Hematopoietic multipotent progenitor cell treated with erythropoietin and hydrocortisone succinate and interleukin-3 and kit ligand, for 15 days (in vitro differentiated cells): ENCODE results near the gene MED10.

Experiments used
- DNase-seq: peaks from one replicate; pipeline ENCODE4 v3.0.0-alpha.2; 2015; ENCODE audit warnings: low spot score

Gene MED10

DNA sequence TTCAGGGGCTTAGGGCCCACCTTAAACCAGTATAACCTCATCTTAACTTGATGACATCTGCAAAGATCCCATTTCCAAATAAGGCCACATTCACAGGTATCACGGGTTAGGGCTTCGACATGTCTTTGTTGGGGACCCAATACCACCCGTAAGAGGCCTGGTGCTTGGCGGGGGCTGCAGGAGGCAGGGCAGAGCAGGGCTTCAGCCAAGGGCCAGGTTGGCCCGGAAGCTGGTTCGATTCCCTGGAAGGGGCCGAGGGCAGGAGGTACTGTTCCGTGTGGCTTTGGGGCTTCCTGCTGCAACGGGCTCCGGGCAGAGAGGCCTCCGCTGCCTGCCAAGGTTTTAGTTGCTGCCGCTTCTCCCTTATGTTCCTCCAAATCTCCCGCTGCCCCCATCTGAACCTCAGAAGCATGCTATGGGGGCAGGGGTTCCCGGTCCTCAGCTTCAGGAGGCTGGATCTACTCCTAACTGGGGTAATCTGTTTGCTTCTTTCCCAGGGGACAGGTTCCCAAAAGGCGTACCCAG is 29.8 kb downstream of the MED10 start:
- DNase-seq: no peak

DNA sequence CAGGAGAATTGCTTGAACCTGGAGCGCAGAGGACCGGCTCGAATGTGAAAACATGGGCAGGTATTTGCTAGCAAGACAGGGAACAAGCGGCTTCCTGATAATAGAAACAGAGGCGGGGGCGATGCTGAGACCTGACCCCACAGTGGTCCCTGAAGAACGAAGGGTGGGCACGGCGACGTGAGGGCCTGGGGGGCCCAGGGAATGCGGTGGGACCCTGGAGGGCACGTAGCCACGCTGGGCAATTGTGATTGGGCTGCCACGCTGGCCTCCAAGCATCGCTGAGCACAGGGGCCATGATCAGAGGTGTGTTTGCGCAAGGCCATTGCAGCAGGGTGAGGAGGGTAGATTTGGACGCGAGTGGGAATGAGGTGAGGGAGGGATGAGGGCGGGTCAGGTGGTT is 30.7 kb downstream of the MED10 start:
- DNase-seq: no peak

DNA sequence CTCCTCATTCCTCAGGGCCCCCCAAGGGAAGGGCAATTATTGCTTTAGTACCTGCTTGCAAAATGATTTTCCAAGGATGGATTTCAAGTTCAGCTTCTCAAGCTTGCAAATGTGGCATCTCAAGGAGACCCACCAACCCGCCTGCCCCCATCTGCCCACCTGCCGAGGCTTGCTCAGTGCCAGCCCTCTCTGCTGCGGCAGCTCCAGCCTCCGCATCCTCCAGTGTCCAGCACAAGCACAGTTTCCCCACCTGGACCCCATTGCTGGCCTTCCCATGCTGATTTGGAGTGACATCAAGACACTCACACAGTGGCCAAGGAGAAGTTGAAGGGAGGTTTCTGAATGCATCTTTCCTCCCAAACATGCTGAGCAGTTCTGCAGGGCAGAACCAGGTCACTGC is 31.2 kb downstream of the MED10 start:
- DNase-seq: no peak

DNA sequence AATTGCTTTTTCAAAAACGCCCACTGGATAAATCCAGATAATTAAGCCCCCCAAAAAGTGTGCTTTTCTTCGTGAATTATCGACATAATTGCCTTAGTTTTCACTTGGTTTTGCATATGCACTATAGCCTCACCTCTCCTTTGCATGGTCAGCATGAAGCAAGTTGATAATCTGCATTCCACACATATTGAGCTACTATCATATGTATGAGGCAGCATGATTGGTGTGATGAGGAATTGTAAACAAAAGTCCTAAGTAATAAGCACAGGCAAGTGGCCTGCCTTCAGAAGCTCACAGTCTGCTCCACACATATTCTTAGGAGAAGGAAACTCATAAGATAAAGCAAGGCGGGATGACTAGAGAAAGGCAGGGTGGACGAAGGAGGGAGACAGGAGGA is 33.8 kb downstream of the MED10 start:
- no peak for DNase-seq

DNA sequence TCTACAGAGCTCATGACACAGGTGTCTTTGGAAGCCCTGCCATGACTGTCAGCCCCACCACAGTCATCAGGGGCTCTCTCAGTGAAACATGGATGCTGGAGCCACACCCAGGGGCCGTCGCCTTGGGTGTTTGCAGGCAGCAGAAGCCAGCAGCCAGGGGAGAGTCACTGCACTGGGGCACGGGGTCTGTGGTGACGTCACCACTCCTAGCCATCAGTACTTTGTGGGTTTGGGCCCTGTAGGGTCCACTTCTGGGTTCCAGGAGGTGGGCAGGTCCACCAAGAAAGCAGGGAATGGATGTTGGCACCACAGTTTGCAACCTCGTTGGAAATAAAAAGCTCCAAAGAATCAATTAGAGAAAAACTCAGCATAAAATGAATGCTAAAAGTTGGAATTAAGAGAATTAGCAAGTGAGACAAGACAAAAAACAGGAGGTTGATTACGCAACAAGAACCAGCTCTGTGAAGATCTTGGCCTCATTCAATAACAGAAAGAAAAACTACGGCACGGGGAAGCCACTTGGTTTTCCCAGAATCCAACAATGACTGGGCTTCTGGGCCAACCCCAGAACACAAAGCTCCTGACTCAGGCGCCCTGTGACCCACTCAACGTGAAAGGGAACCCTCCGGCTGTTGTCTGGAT is 34.3 kb downstream of the MED10 start:
- no peak for DNase-seq

DNA sequence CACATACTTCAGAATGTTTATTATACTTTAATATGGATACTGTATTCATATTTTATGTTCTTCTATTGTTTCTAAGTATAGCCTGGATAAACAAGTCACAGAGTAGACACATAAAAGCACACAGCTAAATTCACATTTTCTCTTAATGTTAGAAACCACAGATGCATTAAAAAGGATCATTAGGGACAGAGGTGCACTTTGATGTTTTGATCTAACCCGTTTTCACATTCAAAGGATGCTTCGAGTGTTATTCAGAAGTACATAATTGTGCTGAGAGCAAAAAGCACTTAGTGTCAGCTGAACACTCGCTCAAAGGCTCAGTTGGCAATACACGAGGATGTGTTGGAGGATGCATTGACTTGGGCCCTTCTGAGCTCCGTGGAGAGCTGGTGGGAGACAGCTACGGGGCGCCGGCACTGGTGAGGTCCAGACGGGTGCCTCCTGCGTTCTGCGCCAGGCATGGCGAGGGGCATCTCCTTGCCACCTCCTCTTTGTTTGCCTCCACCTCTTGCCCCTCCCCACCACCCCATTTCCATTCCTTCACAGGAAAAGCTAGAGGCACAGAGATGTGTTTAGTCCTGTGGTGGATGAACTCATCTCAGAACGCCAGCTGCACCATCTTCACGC is 35.5 kb downstream of the MED10 start:
- no peak for DNase-seq

DNA sequence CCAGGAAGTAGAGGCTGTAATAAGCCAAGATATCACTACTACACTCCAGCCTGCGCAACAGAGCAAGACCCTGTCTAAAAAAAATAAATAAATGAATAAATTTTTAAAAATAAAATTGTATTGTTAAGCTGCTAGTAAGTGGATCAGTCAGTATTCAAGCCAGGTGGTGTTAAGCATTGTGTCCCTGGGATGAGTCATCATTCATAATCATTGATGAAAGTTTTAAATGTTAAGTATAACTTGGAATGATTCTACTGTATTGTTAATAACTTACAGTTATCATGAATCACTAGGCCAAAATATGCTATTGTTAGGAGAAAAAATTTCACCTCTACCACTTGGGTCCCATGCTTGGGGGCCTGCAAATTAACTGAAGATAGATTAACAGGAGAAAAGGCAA is 38.2 kb downstream of the MED10 start:
- no peak for DNase-seq

DNA sequence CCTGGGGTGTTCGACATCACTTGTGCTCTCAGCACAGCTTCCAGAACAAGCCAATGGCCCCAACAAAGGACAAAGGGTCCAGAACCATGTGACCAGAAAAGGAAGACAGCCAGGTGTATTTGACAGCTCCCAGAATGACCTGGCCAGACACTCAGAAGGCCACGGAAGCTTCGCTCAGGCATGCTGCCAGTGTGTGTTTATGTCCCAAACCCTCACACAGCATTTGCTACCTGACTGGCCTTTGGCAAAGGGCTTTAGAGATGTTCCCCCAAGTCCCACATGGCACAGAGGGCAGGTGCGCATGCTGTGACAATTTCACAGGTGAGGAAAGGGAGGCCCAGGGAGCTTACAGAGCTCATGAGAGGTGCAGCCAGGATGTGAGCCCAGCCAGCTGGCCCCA is 39.5 kb downstream of the MED10 start:
- DNase-seq: no peak

DNA sequence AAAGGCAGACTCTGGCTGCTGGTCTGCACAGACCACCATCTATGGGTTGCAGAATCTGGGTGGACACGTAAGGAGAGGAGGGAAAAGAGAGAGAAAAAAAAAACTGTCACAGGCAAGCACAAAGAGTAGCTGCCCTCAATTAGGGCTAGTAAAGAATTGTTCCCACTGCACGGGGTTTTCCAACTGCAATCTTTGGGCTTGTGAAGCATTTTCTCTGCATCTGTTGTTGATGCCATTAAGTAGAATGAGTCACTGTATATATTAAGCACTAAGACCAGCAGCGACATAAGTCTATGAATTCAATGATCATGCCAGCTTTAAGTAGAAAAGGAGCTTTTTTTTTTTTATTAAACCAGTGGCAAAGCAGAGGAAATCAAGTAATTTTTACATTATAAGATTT is 40.2 kb downstream of the MED10 start:
- DNase-seq: no peak

DNA sequence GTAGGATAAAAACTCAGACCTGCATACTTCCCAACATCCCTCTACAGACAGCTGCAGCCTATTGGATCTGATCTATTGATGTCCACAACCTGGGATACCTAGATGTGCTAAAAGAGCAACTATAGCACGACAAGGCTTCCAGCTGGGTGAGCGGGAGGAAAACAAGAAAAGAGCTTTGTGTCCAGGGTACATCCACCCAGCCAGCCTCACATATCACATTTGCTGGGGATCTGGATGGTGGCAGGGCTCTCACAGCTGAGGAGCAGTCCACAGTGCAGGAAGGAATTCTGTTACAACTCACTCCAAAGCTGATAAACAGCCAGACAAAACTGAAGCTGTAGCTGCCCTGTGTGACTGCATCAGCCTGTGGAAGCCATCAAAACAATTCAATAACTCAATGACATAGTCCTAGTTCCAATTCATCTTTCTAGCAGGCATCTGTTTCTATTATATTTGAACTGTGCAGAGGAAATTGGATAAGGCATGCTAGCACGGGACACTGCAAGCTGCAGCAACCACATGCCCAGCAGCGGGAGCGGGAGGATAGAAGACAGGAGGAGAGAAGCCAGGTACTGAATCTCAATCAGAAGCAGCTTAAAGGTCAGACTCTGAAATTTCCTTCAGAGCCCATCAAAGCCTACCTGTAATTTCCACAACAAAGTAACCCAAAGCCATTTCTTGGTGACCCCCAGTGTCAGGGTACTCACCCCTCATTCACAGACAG is 45.0 kb downstream of the MED10 start:
- DNase-seq: no peak

DNA sequence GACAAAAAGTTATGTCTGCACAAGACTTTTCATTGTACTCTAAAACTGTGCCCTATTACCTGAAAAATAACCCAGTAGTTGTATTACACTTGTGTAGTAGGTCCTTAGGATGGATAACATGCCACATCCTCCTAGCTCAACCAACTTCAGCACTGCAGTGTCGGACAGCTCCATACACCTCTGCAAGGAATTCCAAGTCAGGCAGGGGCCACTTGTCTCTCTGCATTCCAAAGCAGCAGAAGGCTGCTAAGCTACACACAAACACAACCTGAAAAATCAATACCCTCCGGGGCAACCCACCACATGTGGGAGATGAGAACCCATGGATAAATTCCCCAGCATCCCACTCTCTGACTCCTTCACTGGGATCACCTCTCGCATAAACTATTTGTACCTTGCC is 50.2 kb downstream of the MED10 start:
- no peak for DNase-seq

DNA sequence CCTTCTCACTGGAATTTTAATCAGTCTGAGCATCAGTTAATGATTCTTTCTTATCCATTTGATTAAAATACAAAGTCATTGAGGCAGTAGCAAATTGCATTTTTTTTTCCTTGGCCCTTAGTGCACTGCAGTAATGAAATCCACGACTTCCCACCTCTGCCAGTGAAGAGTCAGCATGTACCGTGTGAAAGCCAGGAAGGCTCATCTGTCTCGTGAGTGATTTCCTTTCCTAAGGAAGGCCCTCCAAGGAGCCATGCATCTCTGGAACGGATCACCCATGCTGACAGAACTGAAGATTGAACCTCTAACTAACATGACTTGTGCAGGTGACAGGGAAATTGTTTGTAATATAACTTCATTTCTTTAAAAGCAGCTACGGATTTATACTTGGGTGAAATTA is 51.6 kb downstream of the MED10 start:
- DNase-seq: no peak

DNA sequence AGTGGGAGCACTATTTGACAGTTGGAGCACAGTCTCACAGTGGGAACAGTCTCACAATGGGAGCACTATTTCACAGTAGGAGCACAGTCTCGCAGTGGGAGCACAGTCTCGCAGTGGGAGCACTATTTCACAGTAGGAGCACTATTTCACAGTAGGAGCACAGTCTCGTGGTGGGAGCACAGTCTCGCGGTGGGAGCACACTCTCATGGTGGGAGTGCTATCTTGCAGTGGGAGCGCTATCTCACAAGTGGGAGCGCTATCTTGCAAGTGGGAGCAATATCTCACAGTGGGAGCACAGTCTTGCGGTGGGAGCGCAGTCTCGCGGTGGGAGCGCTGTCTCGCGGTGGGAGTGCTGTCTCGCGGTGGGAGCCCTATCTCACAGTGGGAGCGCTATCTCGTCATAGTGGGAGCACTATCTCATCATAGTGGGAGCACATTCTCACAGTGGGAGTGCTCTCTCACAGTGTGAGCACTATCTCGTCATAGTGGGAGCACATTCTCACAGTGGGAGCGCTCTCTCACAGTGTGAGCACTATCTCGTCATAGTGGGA is 56.1 kb downstream of the MED10 start:
- DNase-seq: no peak
